Measurements from ENCODE around the gene PTH1R. TPM values are rescaled to one million over a fixed set of nuclear protein-coding genes. Genes with fewer than 3 reads are reported as not detected.

Gene PTH1R
- total and polyA plus RNA-seq, 10 of the 15 experiments (the other 5 are each of a cell fraction or from before 2014, with no cell fraction given) = not detected

GRCh38 chr3:46926871-46927717, 49.6 kb downstream of the PTH1R start (continued):
- TF ChIP-seq SRF (IDR thresholded peaks at IDR 0.05; ENCODE audit: low read depth in 2 of 2, low read length in 2 of 2) (peak in 1 of 2 experiments; percentile 55; a peak in 1 of 4 replicates), CREB1 (IDR thresholded peaks at IDR 0.05; ENCODE audit: low read depth) (0 out of 2 replicates have a peak, but pooled peaks have one; percentile 49), MYB (IDR thresholded peaks at IDR 0.05; ENCODE audit: borderline replicate concordance, low read depth, low read length) (peak; percentile 95), HDAC6 (IDR thresholded peaks at IDR 0.05; ENCODE audit: unreplicated experiment) (no peak), PAX5 (IDR thresholded peaks at IDR 0.05; ENCODE audit: borderline replicate concordance, low read depth, low read length) (peak; percentile 73), SMC3 (IDR thresholded peaks at IDR 0.05; ENCODE audit: borderline replicate concordance, low read length) (no peak), MYC (IDR thresholded peaks at IDR 0.05; ENCODE audit: insufficient read depth, insufficient read length, insufficient replicate concordance, low read length, severe bottlenecking) (no peak), KLF5 (IDR thresholded peaks at IDR 0.05; ENCODE audit: partially characterized antibody) (peak; percentile 45), CREM (IDR thresholded peaks at IDR 0.05; ENCODE audit: low read depth) (peak; percentile 72; the same call in 1 of the 2 replicates), RB1 (IDR thresholded peaks at IDR 0.05; ENCODE audit: borderline replicate concordance) (peak; percentile 22; the same call in 1 of the 2 replicates), BACH1 (IDR thresholded peaks at IDR 0.05; ENCODE audit: borderline replicate concordance) (peak; percentile 87; the same call in 1 of the 2 replicates), SIN3A (IDR thresholded peaks at IDR 0.05; ENCODE audit: low read depth, low read length) (0 out of 2 replicates have a peak, but pooled peaks have one; percentile 42), SKIL (IDR thresholded peaks at IDR 0.05; ENCODE audit: low read depth, poor library complexity, severe bottlenecking) (peak; percentile 83), POLR2A (IDR thresholded peaks at IDR 0.05; ENCODE audit: low read depth, low read length) (peak; percentile 75), CBX3 (IDR thresholded peaks at IDR 0.05; ENCODE audit: borderline replicate concordance, low read depth) (no peak), IKZF1 (conservative IDR thresholded peaks at IDR 0.05) (peak; percentile 99), IKZF2 (IDR thresholded peaks at IDR 0.05) (peak; percentile 100), PML (IDR thresholded peaks at IDR 0.05; ENCODE audit: low read length) (0 out of 2 replicates have a peak, but pooled peaks have one; percentile 66), RAD51 (IDR thresholded peaks at IDR 0.05) (peak; percentile 31; the same call in 1 of the 2 replicates), MXI1 (IDR thresholded peaks at IDR 0.05; ENCODE audit: low read depth, low read length) (0 out of 2 replicates have a peak, but pooled peaks have one; percentile 39), JUND (IDR thresholded peaks at IDR 0.05; ENCODE audit: low read depth, low read length) (no peak), ZNF274 (IDR thresholded peaks at IDR 0.05; ENCODE audit: insufficient read depth, insufficient read length) (no peak), WRNIP1 (IDR thresholded peaks at IDR 0.05; ENCODE audit: borderline replicate concordance, low read depth, low read length) (no peak), CHD2 (IDR thresholded peaks at IDR 0.05; ENCODE audit: borderline replicate concordance, low read depth, low read length) (peak; percentile 74; the same call in 1 of the 2 replicates), JUNB (IDR thresholded peaks at IDR 0.05) (peak; percentile 83), TCF3 (IDR thresholded peaks at IDR 0.05; ENCODE audit: borderline replicate concordance, insufficient read depth, low read depth, low read length) (no peak; the same call in none of the 2 replicates)
- TF ChIP-seq, protein P1, sequence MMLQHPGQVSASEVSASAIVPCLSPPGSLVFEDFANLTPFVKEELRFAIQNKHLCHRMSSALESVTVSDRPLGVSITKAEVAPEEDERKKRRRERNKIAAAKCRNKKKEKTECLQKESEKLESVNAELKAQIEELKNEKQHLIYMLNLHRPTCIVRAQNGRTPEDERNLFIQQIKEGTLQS (IDR thresholded peaks at IDR 0.05; ENCODE audit: borderline replicate concordance, extremely low read depth, low read depth, low read length) = no peak

All from GM12878 (cell line).